ENCODE data around the gene PSG11.
"Not testable (repeated sequence)": the region's sequence is repeated elsewhere in the genome, so short reads cannot be mapped to it uniquely, and the experiment has no call there.

- TF ChIP-seq CTCF (conservative IDR thresholded peaks at IDR 0.05); ZFX (IDR thresholded peaks at IDR 0.05): not testable (repeated sequence)
These were observed 44.2 kb downstream of the PSG11 start for GRCh38 chr19:42982111-42982510.

Measured in C4-2B (cell line).